ENCODE results near the gene PLG.
A peak's percentile ranks its signal among the peaks of the same experiment; 100 is the strongest.
"Not testable (repeated sequence)": the region's sequence is repeated elsewhere in the genome, so short reads cannot be mapped to it uniquely, and the experiment has no call there.

Gene PLG

DNA sequence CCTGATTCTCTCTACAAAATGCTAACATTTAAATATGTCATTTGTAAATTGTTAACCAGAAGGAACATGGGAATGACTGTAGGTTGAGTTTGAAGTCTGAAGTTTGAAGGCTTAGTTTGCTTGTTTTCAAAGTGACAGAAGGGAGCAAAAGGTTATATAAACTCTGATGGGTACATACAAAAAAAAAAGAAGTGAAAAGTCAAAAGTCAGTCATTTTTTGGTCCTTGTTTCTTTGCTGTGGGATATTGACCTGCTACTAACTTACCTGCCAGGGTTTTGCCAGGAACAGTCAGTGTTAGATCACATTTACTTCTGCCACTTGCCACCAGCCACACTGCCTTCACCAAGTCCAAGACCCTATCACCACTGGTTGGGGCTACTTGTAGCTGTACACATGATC, 6.9 kb downstream of the PLG start:
- not testable (repeated sequence) for DNase-seq

DNA sequence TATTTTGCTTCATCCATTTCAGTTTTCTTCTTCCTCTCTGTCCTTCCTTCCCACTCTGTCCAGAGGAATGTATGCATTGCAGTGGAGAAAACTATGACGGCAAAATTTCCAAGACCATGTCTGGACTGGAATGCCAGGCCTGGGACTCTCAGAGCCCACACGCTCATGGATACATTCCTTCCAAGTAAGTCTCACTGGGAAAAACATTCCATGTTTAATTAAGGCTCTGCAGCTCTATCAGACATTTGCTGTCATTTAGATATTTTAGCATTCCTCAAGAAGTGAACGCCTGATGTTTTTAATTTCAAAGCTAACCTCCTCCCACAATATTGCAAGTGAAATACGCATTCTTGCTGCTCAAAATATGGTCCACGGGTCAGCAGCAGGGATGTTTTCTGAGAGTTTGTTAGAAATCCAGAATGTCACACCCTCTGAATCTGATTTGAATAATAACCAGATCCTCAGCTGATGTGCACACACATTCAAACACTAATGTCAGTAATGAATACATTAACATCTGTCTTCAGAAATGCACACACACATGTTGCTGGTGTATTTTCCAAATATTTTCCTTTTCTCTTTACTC, 12.8 kb downstream of the PLG start:
- no peak for DNase-seq

DNA sequence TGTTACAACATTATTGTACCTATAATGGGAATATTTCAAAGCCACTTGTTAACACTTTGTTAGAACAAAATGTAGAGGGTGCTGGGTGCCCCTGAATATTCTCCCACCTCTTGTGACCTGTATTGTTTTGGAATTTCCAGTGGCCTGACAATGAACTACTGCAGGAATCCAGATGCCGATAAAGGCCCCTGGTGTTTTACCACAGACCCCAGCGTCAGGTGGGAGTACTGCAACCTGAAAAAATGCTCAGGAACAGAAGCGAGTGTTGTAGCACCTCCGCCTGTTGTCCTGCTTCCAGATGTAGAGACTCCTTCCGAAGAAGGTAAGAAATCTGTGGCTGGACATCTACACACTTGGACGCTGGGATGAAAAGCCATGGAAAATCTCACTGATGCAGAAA, 28.9 kb downstream of the PLG start:
- no peak for DNase-seq

DNA sequence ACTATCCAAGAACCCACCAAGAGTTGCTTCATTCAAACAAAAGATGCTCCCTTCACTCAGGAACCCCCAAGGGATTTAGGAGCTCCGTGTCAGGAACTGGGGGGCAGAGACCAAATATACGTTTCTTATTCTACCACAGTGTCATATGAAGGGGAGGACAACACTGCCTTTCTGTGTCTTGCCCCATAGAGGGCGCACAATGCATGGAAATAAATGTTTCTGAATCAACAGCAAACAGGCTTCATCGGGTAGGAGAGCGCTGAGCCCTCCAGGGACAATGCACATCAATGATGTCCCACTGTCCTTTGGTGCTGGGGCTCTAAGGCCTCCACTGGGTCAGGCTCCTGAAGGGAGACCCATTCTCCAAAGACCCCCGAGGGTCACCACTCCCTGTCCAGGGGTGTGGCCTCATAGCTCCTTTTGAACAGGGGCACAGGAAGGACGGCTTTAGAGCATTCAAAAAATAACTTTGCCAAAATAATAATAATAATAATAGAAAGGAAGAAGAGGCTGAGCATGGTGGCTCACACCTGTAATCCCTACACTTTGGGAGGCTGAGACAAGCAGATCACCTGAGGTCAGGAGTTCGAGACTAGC, 31.1 kb downstream of the PLG start:
- DNase-seq: peak; percentile 9

DNA sequence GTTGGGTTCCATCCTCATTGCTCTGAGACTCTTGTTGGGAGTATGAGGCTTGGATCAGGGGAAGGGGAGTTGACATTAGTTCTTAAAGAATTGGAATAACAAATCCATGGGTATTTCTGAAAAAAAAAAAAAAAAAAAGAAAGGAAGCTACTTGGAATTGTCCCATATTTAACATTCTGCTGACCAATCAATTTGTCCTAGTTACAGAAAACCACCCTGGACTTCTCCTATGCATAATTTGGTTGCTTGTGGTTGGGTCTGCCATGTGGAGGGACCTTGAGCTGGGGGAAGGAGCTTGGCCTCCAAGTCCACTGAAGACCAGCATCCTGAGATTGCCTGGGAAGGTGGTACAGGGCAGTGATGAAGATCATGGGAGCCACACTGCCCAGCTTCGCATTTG, 32.6 kb downstream of the PLG start:
- DNase-seq: no peak

DNA sequence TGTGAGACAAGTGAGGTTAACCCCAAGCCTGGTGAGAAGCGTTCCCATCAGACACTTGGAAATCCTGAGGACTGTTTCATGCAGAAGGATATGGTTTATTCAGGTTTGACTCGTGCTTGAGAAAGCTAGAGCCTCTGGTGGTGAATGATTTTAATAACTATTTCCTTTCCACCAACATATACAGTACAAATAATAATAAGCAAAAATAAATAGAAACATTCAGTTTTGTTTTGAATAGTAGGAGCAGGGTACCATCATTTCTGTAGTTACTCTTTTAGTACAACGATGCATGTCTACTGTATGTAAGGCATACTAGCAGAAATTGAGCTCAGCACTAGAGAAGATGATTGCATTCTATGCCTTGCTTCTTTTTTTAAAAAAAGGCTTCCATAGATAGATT, 33.5 kb downstream of the PLG start:
- no peak for DNase-seq

DNA sequence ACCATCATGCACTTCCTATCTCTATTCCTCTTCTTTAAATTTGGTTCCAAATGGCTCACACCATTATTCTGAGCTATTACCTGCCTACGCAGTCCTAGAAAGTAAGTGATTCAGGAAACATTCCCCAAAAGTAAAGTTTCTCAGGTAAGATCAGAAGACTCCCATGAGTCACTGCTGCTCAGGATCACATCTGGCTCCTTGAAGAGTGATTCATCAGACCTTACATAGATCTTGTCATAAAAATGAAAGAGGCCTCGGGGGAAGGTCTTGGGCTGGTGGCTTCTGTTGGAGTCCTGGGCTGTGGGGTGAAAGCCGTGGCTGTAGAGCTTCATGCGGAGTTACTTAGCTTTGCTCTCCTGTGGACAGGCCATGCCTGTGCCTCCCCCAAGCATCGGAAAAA, 35.9 kb downstream of the PLG start:
- DNase-seq: no peak

DNA sequence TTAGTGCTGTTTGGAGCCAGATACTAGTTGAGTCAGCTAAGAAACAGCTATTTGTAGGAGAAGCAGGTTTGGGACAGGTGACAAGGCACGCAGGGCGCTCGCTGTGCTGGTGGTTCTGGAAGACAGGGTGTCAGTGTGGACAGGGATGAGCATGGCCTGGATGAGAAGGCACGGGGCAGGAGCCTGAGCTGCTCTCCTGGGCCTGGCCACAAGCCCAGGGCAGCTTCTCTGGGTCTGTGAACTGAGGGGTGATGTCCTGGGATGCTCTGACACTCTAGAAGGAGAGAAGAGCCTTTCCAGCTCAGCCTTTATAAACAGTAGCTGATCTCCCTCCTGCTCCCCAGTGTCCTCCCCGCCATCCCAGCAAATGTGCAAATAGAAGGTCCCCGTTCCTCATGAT, 37.9 kb downstream of the PLG start:
- DNase-seq: no peak

DNA sequence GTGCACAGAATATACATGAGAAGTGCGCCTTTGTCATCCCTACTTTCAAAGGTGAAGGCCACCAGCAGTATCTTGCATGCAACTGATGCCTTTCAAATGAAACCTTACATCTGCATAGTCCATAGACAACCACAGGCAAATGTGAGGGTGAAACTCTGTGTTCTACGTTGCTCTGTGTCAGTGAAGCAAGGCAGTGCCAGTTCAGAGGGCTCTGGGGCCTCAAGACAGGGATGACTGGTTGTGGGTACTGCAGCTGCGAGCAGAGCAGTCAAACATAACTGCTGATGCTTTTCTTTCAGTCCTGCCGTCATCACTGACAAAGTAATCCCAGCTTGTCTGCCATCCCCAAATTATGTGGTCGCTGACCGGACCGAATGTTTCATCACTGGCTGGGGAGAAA, 39.0 kb downstream of the PLG start:
- not testable (repeated sequence) for DNase-seq

DNA sequence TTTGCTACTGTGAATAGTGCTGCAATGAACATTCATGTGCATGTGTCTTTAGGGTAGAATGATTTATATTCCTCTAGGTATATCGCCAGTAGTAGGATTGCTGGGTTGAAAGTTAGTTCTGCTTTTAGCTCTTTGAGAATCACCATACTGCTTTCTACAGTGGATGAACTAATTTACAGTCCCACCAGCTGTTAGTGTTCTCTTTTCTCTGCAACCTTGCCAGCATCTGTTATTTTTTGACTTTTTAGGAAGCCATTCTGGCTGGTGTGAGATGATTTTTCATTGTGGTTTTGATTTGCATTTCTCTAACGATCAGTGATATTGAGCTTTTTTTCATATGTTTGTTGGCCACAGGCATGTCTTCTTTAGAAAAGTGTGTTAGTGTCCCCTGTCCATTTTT, 40.0 kb downstream of the PLG start:
- no peak for DNase-seq

DNA sequence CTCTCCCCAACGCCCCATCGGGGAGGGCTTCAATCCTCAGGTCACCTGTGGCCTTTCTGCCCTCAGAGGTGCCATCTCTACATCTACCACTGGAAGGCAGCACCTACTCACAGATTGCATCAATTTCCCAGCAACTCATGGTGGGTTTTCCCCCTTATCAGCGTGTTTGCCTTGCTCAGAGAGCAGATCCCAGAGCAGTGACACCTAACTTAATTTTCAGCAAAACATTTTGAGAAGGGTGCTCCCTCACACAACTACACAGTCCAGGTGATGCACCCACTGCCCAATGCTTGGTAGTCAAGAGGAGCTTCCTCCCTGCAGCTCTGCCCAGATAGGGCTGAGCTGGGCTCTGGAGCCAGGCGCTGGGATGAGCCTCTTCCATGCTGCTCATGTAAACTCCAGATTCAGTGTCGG, 48.2 kb downstream of the PLG start:
- DNase-seq: no peak

DNA sequence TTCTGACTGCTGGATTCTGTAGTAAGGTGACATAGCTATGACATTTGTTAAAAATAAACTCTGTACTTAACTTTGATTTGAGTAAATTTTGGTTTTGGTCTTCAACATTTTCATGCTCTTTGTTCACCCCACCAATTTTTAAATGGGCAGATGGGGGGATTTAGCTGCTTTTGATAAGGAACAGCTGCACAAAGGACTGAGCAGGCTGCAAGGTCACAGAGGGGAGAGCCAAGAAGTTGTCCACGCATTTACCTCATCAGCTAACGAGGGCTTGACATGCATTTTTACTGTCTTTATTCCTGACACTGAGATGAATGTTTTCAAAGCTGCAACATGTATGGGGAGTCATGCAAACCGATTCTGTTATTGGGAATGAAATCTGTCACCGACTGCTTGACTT, 51.2 kb downstream of the PLG start:
- DNase-seq: not testable (repeated sequence)

DNA sequence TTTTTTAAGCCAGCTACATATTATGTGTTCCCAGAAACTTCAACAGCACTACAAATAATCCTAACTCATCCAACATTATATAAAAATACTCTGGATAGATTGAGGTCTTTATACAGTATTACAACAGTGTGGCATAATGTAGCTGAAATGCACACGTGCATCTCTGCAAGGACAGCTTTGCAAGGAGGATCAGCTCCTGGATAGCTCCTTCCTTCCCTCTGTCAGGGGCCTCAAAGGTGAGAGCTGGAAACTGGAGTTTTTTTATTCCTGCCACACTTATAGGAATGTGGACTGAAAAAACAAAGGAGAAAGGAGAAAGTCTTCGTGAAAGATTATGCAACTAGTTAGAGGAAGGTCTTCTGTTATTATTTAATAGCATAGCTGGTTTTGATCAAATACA, 53.1 kb downstream of the PLG start:
- DNase-seq: no peak

DNA sequence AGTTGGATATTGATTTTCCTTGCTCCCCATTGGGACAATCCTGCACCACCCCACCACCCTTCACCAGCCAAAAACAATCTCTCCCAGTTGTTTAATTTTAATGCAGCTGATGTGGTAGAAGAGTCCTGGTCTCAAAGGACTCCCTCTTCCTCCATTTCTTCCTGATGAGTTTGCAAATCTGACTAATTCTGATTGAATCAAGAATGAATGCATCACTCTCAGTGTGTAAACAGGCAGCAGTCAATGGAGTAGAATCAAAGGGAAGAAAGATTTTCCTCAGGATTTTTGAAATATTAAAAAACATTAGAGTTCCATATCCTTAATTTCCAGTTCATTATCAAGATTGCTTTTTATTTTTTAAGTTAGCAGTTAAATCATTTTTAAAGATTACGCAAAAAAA, 54.0 kb downstream of the PLG start:
- no peak for DNase-seq

DNA sequence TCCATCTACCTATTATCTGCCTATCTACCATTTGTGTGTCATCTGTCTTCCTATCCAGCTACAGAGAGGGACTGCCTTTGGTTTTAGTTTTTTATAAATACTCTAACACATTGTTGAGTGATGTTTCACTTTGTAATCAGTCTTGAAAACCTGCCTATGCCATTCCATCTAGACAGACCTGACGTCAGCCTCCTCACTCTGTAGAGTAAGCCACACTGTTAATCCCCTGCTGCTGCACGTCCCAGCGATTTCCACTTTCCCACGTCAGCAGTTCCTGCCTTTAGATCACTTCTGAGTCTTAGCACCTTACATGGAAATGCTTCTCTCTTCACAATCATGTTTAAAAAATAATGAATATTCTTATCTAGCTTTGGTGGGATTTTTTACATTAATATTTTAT, 54.8 kb downstream of the PLG start:
- DNase-seq: no peak

DNA sequence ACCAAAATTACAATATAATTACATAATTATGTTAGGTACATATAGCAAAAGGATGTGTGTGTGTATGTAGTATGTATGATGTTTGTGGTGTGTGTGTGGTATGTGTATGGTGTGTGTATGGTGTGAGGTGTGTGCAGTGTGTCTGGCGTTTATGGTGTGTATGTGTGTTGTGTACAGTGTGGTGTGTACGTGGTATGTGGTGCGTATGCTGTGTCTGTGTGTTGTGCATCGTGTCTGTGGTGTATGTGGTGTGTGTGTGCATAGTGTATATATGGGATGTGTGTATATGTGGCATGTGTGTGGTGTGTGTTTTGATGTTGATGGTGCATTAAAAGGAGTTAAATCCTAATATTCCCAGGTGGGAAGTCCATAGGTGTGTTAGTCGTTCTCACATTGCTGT, 62.8 kb downstream of the PLG start:
- no peak for DNase-seq

DNA sequence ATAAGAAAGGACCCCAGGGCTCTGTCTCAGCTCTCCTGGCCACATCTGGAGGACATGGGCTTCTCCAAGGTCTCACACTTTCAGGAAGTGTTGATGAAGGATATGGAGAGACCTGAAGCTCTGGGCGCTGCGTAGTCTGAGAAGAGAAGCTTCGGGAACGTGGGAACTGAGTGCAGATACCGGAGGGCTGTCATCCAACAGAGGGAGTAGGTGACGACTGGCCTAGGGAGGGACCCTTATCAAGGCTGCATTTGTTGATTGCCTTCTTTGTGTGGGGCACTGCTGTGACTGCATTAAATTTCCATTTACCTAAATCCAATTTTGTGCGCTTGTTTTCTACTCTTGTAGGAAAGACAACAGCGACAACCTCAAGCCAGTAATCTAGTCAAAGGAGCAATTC, 63.4 kb downstream of the PLG start:
- no peak for DNase-seq

DNA sequence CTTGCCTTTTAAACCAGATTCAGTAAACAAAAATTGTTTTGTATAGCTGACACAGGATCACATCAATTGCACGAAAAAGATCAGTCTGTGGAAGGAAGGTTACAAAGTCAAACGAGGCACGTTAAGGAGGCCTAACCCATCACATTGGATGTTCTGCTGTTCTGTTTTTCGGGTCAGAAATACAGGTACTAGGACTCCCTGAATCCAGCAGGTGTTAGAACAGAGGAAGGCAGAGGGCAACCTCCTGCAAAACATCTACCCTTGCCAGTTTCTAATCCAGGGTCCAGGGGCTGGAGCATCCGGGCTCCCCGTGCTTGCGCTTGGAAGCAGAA, 64.6 kb downstream of the PLG start:
- no peak for DNase-seq

DNA sequence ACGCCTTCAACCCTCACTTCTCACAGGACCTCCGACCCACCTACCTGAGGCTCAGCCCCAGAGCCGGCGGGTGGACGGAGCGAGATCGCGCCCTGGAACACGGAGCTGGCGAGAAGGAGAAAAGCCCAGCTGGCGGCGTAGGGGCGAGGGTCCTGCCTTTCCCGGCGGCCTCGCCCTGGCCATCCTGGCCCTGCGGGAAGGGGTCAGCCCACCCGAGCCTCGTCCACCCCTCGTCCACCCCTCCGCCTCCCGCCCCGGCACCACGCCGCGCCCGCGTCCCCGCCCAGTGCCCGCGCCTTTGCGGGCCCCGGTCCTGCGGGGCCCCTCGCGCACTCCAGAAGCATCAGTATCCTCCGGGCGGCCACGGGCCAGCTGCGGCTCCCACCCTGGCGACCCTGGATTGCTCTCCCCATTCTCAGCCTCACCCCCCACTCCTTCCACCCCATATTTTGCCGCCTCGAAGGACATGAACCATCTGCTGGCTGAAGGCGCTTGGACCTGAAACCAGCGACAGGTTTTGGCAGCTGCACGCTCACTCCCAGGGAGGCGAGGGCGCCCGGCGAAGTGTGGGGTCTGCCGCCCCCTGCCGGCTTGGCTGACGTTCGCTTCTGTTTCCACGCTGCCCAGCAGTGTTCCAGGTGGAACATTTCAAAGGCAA, 65.1 kb downstream of the PLG start:
- DNase-seq: peak; percentile 22

DNA sequence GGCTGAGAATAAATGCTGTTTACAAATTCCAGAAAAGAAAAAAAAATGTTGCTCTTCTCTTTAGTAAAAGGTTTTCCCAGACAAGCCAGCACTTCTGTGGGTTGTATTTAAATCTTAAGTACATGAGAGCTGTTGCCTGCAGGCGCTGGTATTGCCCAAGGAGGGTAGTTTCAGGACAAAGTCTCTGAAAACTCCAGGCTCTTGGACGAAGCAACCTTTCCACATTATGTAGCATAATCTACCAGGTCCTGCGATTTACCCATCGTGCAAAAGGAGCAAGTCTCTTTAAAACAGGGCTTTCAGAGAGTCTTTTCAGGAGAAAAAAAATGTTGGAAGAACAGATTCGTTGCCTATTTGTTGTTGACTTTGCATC, 65.6 kb downstream of the PLG start:
- no peak for DNase-seq

DNA sequence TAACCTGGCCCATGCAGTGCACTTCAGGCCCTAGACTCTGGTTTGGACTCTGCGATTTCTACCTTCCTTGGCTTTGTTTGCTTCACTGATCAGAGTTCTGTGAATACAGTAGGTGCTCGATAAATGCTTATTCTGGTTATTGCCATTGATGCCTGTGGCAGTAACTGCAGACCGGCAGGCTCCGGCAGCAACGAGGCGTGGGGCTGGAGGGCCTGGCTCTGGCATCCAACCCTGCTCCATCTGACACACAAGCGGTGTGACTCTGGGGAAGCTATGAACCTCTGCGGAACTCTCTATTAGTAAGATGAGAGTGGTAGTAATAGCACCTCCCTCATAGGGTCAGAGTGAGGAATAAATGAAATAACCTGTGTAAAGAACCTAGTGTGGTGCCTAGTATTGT, 66.1 kb downstream of the PLG start:
- DNase-seq: no peak

DNA sequence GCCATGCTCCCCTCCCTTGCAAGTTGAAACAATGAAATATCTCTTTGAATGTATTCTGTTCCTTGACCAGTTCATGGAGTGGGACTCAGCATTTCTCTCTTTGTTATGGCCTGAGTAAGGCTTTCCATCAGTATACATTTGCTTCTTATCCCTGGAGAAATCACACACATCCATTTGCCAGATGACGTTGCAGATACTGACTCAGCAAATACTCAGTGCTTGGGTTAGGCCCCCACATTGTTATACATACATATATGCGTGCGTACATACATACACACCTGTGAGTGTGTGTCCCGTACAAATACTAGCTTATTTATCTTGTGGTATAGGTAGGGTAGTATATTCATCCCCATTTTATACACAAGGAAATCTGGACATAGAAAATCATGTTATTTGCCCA, 72.4 kb downstream of the PLG start:
- DNase-seq: no peak

DNA sequence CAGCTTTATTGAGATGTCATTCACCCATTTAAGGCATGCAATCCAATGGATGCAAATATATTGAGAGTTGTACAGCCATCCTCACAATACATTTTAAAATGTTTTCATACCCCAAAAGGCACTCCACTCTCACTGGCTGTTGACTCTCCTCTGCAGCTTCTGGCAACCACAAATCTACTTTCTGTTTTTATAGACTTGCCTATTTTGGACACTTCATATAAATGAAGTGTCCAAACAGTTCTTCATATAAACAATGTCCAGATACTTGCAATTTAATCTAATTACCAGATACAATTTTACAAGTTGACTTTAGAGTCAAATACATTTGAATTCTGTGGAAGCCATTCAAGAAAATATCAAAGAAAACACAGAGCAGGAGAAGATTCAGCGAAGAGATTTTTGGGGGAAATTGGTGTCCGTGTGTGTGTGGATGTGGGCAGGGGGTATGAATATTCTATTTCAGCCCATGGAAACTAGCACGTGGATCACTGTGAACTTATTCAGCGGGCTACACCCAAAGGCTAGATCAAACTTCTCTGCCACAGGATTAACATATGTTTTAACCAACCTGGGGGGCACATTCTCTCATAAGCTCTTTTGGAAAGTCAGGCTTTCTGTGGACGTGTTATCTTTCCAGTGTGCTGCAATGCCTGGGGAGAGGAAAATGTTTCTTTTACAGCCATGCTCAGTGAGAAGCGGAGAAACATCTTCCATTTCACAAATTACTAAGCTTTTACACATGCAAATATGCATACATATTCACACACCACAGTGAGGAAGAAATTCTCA, 73.9 kb downstream of the PLG start:
- no peak for DNase-seq

DNA sequence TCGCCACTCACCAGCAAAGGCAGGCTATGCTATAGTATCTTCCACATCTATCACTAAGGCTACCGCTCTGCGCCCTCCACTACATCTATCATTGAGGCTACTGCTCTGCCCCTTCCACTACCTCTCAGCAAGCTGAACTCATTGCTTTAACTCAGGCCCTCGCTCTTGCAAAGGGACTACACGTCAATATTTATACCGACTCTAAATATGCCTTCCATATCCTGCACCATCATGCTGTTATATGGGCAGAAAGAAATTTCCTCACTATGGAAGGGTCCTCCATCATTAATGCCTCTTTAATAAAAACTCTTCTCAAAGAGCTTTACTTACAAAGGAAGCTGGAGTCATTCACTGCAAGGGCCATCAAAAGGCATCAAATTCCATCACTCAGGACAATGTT, 77.1 kb downstream of the PLG start:
- DNase-seq: not testable (repeated sequence)
